Kidney capillary endothelial cell (primary cell): Measurements from ENCODE around the gene OR51Q1.

Experiments
- DNase-seq: peaks from one replicate; pipeline ENCODE4 v3.0.0-alpha.2; 2018; ENCODE audit warnings: low spot score

The OR51Q1 gene, protein sequence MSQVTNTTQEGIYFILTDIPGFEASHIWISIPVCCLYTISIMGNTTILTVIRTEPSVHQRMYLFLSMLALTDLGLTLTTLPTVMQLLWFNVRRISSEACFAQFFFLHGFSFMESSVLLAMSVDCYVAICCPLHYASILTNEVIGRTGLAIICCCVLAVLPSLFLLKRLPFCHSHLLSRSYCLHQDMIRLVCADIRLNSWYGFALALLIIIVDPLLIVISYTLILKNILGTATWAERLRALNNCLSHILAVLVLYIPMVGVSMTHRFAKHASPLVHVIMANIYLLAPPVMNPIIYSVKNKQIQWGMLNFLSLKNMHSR

DNA sequence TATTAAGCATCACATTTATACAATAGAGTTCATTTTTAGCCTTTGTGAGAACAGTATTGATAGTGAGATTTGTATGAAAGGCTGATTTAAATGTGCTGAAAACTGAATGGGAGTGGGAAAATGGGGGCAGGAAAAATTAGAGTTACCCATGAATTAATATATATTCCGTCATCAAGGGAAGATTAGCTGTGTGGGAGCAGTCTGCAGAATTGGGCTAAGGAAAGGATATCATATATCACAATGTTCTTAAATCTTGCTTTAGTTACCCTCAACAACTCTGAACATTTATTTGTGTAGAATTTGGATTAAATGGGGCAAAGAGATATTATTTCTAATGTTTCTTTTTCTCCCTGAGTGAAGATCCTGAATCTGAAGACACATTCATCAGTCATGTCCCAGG lies at the start of gene OR51Q1:
Gene OR51Q1 (plus strand): TSS at position 301 of the 400 bp plus-strand sequence. CDS start 90 bp downstream, at position 391.
- DNase-seq = no peak

DNA sequence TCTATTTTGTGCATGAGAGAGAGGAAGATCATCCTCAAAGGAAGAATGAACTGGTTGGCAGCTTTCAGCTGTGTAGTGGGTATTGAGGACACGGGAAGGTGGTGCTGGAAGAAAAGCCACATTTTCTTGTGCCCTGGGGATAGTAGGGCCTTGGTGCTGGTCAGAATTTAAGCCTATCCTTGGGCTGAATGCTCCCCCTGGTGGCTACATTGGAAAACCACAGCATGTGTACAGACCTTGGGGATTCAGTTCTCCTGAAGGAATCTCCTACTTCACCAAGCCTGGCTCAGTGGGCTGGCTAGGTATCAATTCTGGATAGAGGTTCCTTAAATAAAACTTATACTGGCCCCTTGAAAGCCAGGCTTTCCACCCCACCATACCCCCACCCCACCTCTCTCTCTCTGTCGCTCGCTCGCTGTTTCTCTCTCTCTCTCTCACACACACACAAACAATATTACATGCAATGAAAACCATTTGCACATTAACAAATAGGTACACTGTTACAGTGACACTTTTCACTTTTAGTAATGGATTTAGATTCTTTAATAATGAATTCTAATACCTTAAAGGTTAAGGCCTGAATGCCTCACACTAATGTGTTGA lies 41.1 kb upstream of the OR51Q1 start:
- DNase-seq = peak; percentile 39

DNA sequence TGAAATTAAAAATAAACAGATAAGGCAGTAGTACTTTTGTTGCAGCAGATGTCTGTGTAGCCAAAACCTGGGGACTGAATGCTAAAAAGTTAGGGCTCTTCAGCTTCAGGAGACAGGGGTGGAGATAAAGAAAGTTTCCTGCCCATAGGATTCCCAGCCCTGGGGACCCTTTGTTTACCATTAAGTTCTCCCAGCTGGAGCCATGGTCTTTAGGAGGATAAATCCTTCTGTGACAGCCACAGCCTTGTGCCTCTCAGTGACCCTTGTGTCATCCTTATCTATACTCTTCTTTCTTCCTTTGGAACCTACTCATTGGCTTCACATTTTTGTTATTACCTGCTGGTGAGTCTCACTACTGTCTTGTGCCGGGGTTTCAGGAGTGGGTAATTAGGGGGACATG lies 38.3 kb upstream of the OR51Q1 start, which contains the start of gene OR51M1:
Gene OR51M1 (plus strand): TSS at position 237 of the 400 bp plus-strand sequence. CDS start 5,587 bp downstream, outside the sequence.
- no peak for DNase-seq

DNA sequence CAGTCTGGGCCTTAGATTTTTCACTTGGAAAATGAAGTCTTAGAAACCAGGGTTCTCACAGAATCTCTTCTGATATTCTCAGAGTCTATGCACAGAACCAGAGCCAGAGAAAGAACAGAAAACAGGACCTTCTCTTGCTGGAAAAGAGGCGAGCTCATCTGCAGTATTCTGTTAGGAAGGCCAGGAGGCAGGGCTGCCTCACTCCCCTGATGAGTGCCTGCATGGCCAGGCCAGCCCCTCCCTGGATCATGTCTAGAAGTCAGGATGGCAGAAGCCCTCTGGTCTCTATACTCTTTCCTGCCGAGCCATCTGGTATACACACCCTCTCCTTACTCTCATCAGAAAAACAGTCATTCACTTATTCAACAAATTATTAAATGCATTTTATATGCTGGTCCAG lies 37.6 kb upstream of the OR51Q1 start:
- DNase-seq = no peak

DNA sequence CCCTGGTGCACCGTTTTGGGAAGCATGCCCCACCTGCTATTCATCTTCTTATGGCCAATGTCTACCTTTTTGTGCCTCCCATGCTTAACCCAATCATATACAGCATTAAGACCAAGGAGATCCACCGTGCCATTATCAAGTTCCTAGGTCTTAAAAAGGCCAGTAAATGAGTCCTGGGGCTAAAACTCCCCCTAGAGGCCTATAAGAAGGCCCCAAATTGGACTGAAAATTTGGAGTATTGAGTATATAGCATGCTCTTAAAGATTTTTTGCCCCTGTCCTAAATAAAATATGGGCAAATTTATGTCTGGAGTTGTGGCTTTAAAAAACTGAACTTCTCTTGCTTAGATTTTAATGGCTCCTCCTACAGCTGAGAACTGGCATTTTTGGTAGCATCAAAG lies 31.7 kb upstream of the OR51Q1 start:
- no peak for DNase-seq

DNA sequence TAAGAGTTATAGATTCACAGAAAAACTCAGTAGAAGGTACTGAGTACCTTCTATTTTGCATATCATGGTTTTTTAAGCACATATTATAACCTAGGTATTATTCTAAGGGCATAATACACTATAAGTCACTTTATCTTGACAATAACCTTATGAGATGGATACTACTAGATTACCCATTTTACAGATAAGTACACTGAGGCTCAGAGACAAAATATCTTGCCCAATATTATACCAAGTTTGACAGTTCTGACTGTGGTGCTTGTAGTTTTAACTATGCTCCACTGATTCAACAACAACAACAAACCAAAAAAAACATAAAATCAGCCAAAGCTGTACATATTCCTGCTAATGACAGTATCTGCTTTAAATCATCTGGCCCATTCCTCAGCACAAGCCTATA lies 27.8 kb upstream of the OR51Q1 start:
- no peak for DNase-seq

DNA sequence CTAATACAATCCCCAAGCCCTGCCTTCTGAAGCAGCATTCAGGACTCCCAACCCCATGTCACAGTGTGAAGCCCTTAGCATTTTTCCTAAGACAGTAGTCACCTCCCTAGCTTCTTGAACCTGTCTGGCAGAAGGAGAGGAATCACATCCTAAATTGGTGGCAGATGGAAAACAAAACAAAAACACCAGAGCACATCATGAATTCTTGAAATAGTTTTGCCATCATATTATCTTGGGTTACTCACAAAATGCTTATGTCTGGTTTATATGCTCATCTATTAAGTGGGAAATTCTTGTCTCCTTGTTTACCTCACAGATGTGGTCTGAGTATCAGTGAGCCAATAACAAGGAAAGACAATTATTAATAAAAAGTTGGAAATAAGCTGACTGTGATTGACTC lies 23.0 kb upstream of the OR51Q1 start:
- no peak for DNase-seq

DNA sequence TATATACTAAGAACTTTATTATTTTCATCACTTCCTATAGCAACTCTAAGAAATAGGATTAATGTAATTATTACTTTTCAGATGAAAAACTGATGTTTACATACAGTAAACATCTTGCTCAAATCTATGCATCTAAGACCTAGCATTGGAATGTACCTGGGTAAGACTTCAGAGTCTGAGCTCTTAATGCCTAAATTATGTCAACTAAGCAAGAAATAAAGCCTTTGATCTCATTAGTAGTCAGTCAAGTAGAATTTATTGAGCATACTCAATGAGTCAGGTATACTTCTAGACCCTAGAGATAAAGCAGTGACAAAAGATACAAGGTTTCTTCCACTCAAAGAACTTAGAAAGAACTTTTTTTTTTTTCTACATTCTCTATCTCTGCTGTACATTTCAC lies 16.7 kb upstream of the OR51Q1 start:
- no peak for DNase-seq

DNA sequence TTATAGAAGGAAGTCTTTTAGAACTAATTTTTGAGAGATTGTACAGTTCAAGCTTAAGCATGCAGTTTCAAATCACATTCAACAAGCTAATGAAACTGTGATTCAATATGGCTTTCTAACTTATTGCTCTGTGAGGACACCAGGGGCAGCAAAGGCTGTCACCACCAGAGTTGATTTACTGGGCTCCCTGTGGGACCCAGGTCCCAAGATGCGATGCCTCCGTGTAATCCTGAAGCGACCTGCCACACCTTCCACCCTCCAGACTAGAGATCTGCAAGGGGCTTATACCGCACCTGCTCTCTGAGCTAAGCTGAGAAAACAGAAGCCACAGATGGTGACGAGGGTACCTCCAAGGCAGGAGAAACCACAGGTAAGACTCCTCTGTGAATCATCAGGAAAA lies 918 bp upstream of the OR51Q1 start:
- DNase-seq = no peak

DNA sequence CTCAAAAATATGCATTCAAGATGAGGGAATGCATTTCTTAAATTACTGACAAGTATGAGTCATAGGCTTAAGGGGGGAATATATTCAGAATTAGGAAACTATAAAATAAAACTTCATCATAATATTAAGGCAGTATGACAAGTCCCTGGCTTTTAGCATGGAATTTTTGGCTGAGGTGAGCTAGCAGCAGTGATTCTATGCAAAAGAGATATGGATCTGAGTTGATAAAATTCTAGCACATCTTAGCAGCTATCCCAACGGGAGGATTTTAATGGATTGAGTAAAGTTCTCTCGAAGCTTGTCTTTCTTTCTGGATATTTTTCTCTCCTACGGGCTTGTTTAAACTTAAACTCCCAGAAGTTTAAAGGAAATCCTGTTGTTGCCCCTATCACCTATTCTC lies 1.2 kb downstream of the OR51Q1 start:
- no peak for DNase-seq

DNA sequence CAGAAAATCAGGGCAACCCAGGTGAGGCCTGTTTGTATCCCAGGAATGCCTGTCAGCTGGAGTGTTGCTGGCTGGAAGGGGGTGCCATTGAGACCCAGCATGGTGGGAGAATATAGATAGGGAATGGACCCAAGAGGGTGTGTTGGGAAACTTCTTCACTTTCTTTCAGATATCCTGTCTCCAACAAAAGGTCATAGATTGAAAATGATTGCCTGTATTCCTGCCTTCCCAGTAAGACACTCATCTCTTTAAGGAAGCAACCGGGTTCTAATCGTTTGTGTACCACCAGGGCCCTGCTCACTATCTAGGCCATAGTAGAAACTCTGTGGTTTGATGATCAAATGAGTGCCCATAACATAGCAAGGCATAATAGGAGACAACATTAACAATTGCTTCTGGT lies 19.5 kb downstream of the OR51Q1 start, which contains the start of gene OR51I1:
Gene OR51I1 (minus strand): TSS at position 101 of the 400 bp plus-strand sequence. CDS start 0 bp downstream, at position 101.
- DNase-seq = no peak

DNA sequence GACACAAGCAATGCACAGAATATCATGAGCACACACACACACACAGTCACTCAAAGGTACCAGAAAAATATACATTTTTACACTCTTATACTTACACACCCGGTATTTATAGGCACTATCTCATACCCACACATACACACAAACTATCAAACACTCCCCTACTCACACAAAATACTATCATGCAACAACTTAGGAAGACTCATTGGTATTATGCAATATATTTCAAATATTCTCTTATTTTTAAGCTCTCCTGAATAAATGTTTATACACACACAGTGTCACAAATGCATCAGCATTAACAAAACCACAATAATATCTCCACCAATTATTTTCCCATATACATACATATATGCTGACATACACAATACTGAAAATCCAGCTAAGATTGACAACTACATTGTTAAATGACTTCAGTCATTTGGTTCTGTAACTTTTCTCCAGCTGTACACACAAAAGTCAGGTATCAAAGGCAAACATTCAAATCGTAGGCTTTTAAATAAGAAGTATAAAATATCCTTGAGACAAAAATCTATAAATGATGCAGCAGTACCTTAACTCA lies 22.0 kb downstream of the OR51Q1 start:
- no peak for DNase-seq

DNA sequence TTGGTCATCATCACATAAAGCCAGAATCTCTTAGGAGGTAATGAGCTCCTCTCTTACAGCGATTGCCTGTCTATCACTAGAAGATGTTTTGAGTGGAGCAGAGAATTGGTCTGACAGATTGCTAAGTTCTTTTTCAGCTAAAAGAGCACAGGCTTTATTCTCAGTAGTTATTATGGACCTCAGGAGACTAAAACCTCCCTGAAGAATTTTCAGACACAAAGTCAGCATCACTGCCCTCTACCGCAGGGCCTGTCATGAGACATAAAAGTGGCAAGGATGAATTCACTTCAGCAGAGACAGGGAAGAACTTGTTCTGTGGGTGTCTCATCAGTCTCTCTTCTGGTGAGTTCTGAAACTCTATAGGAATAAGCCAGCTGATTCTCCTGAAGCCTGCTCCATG lies 27.1 kb downstream of the OR51Q1 start, which contains the start of gene OR51I2:
Gene OR51I2 (plus strand): TSS at position 301 of the 400 bp plus-strand sequence. CDS start 4,166 bp downstream, outside the sequence.
- no peak for DNase-seq

DNA sequence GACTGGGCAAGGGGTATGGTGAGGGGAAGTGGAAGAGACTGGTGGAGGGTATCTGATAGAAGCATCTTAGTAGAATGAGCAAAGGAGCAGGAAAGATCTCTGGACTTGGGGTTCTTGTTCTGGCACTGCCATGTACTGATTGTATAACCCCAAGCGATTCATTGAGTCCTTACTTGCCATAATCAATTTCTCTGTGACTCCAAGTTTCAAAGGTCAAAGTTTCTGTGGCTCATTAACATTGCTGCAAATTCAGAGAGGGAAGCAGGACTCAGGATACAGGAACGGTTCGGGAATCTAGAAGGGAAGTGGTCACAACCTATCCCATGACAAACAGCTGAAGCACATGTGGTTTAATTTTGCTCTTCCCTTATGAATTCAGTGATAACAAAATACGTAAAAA lies 27.5 kb downstream of the OR51Q1 start:
- DNase-seq = no peak

DNA sequence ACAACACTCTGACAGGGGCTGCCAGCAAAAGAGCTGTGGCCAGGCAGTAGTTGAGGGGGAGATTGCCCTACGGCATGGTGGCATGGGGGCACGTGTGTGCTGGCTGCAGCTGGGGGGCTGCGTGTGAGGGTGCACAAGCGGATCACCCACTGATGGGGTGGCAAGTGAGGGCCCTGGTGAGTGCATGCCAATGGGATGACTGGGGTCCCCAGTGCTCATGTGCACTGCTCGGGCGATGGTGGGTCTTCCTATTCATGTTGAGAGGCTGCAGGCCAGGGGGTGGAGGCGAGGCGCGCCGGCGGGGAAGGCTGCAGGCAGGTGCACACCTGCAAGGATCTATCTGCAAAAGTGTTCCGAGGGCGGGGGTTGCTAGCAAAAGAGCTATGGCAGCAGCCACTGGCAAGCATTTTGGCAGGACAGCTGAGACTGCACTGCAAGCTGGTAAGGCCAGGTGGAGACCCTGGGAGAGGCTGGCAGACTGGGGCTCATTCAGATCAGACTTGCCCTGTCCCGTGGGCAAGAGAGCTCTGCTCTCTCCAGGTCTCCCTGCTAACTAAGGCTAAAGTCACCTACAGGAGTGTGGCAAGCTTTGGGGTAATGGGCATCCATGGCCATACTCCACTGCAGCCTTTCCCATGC lies 39.2 kb downstream of the OR51Q1 start:
- DNase-seq = no peak

DNA sequence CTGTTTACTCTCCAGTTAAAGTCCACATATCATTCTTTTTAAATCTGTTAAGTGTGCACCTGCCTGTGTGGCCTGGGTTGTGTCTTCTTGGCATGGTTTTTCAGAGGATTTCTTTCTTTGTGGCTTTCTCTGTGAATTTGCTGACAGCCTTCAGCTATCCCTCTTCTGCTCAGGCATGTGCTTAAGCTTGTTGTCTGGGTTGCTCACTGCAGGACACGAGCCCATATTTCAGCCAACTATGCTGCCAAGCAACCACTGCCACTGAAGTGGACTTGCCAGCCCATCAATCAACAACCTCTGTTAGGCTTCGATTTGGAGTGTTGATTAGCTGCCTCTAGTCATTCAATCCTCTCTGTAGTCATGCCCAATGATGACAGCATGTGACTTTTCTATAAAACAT lies 45.6 kb downstream of the OR51Q1 start:
- DNase-seq = no peak
